Measurements from ENCODE around the gene FAM83F. TPM values are rescaled to one million over a fixed set of nuclear protein-coding genes. Genes with fewer than 3 reads are reported as not detected.
"Not testable (repeated sequence)": the region's sequence is repeated elsewhere in the genome, so short reads cannot be mapped to it uniquely, and the experiment has no call there.

FAM83F gene
- total RNA-seq, 1 experiment from 2014 or later, result 33.1 TPM

DNA sequence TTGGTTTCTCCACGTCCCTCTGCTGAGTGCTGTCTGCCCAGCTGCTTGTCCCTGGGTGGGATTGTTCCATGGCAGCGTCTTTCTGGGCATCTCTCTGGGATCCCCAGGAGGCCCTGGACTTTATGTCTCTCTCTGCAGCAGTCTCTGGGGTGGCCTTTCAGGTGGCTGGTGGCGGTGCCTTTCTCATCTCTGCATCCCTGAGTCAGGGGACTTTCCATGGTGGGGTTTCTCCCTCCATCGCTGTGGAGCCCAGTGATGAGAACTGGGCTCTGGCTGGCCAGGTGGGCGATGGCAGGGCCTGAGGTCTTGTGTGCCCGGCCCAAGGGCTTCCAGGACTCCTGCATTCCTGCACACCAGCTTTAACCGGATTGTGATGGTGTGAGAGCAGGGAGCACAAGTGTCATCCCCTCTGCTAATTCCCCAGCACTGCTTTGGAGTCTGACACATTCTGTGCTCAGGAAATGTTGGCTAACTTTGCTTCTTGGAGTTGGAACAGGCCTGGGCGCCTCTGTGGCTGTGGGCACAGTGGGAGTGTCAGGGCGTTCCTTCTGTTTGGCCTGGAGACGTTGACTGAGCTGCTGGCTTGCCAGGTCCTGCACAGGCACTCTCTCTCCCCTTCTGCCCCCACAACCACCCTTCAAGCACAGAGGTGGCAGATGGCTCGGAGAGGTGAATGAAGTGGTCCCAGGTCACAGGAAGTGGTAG lies 27.9 kb downstream of the FAM83F start:
- Mint-ChIP-seq H3K27me3 (ENCODE audit: insufficient read depth, unreplicated experiment) (no peaks in the 10 kb centered on the region), H3K9me3 (ENCODE audit: unreplicated experiment) (no peaks in the 10 kb centered on the region), H3K27ac (ENCODE audit: low read depth, unreplicated experiment) (peak overlapping the region; percentile 33), H3K36me3 (ENCODE audit: insufficient read depth, unreplicated experiment) (peaks cover 38% of the 10 kb centered on the region), H3K4me3 (ENCODE audit: unreplicated experiment) (no peak overlapping the region), H3K4me1 (ENCODE audit: insufficient read depth, unreplicated experiment) (peaks cover 7% of the 10 kb centered on the region)
- ChIA-PET POLR2A (interaction anchor here (0.6 to 2.0 kb wide), 11 partner anchors 13 to 503 kb away, joined by 3 to 10 read pairs (median 5); partner anchors contain the start of gene ATF4), CTCF (interaction anchor here (1.0 to 22.5 kb wide), 6 partner anchors 13 to 485 kb away, joined by 3 to 471 read pairs (median 57); partner anchors contain the start of gene RPS19BP1)
- DNase-seq (ENCODE audit: unreplicated experiment), result peak; percentile 68
- BruUV-seq (replicated peaks), result no TSS peak
- intact Hi-C loops (cut with micrococcal nuclease), result loop anchor here (2.0 kb wide), 1 partner anchor 90 kb away; no protein-coding TSS in a partner anchor
- TF ChIP-seq, protein P1, sequence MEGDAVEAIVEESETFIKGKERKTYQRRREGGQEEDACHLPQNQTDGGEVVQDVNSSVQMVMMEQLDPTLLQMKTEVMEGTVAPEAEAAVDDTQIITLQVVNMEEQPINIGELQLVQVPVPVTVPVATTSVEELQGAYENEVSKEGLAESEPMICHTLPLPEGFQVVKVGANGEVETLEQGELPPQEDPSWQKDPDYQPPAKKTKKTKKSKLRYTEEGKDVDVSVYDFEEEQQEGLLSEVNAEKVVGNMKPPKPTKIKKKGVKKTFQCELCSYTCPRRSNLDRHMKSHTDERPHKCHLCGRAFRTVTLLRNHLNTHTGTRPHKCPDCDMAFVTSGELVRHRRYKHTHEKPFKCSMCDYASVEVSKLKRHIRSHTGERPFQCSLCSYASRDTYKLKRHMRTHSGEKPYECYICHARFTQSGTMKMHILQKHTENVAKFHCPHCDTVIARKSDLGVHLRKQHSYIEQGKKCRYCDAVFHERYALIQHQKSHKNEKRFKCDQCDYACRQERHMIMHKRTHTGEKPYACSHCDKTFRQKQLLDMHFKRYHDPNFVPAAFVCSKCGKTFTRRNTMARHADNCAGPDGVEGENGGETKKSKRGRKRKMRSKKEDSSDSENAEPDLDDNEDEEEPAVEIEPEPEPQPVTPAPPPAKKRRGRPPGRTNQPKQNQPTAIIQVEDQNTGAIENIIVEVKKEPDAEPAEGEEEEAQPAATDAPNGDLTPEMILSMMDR (IDR thresholded peaks at IDR 0.05; ENCODE audit: unreplicated experiment), result no peak

GRCh38 chr22:40023341-40023841 lies 28.6 kb downstream of the FAM83F start:
- Mint-ChIP-seq H3K27me3 (ENCODE audit: insufficient read depth, unreplicated experiment) (no peaks in the 10 kb centered on the region), H3K4me3 (ENCODE audit: unreplicated experiment) (no peak overlapping the region), H3K36me3 (ENCODE audit: insufficient read depth, unreplicated experiment) (peaks cover 45% of the 10 kb centered on the region), H3K27ac (ENCODE audit: low read depth, unreplicated experiment) (no peak overlapping the region), H3K9me3 (ENCODE audit: unreplicated experiment) (no peaks in the 10 kb centered on the region), H3K4me1 (ENCODE audit: insufficient read depth, unreplicated experiment) (peaks cover 7% of the 10 kb centered on the region)
- CTCF ChIA-PET, result interaction anchor here (0.7 to 22.5 kb wide), 14 partner anchors 13 to 505 kb away, joined by 3 to 471 read pairs (median 9); partner anchors contain the start of genes ADSL and RPS19BP1
- DNase-seq (ENCODE audit: unreplicated experiment), result no peak
- BruUV-seq (replicated peaks), result no TSS peak
- TF ChIP-seq, protein P1 (IDR thresholded peaks at IDR 0.05; ENCODE audit: unreplicated experiment), result no peak
- POLR2A ChIA-PET, result interaction anchor here (0.6 to 2.4 kb wide), 12 partner anchors 12 to 503 kb away, joined by 3 to 11 read pairs (median 8); partner anchors contain the start of gene ATF4
- intact Hi-C loops (cut with micrococcal nuclease), result loop anchor here (2.0 kb wide), 1 partner anchor 91 kb away; no protein-coding TSS in a partner anchor

GRCh38 chr22:40024201-40025061 lies 29.7 kb downstream of the FAM83F start:
- ChIA-PET POLR2A (interaction anchor here (0.6 to 2.4 kb wide), 12 partner anchors 11 to 503 kb away, joined by 3 to 12 read pairs (median 6); partner anchors contain the start of gene RPS19BP1), CTCF (interaction anchor here (0.5 to 22.5 kb wide), 47 partner anchors 8 to 713 kb away, joined by 3 to 471 read pairs (median 4); partner anchors contain the start of genes ADSL, FAM83F, RPS19BP1 and TMA7B)
- Mint-ChIP-seq H3K27ac (ENCODE audit: low read depth, unreplicated experiment) (no peak overlapping the region), H3K9me3 (ENCODE audit: unreplicated experiment) (no peaks in the 10 kb centered on the region), H3K27me3 (ENCODE audit: insufficient read depth, unreplicated experiment) (no peaks in the 10 kb centered on the region), H3K4me3 (ENCODE audit: unreplicated experiment) (no peak overlapping the region), H3K4me1 (ENCODE audit: insufficient read depth, unreplicated experiment) (peaks cover 7% of the 10 kb centered on the region), H3K36me3 (ENCODE audit: insufficient read depth, unreplicated experiment) (peaks cover 37% of the 10 kb centered on the region)
- TF ChIP-seq, protein P1 (IDR thresholded peaks at IDR 0.05; ENCODE audit: unreplicated experiment), result peak; percentile 93
- DNase-seq (ENCODE audit: unreplicated experiment), result peak; percentile 73
- no TSS peak for BruUV-seq (replicated peaks)
- intact Hi-C loops (cut with micrococcal nuclease), result loop anchor here (1.0 to 2.0 kb wide), 3 partner anchors 70 to 490 kb away; no protein-coding TSS in a partner anchor

DNA sequence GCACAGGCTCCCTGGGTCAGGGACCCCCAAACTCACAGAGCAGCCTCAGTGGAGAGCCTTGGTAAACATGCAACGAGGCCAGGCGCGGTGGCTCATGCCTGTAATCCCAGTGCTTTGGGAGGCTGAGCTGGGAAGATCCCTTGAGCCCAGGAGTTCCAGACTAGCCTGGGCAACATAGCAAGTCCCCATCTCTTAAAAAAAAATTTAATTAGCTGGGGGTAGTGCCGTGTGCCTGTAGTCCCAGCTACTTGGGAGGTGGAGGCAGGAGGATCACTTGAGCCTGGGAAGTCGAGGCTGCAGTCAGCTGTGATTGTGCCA lies 30.3 kb downstream of the FAM83F start:
- not testable (repeated sequence) for H3K9me3 Mint-ChIP-seq (ENCODE audit: unreplicated experiment); H3K4me1 Mint-ChIP-seq (ENCODE audit: insufficient read depth, unreplicated experiment); H3K4me3 Mint-ChIP-seq (ENCODE audit: unreplicated experiment); H3K27ac Mint-ChIP-seq (ENCODE audit: low read depth, unreplicated experiment); H3K27me3 Mint-ChIP-seq (ENCODE audit: insufficient read depth, unreplicated experiment); DNase-seq (ENCODE audit: unreplicated experiment); BruUV-seq (replicated peaks)
- intact Hi-C loops (cut with micrococcal nuclease), result loop anchor here (2.0 kb wide), 2 partner anchors 70 to 490 kb away; no protein-coding TSS in a partner anchor
- ChIA-PET CTCF (interaction anchor here (0.7 to 22.5 kb wide), 35 partner anchors 9 to 529 kb away, joined by 3 to 471 read pairs (median 4); partner anchors contain the start of genes ADSL, FAM83F, RPS19BP1 and TMA7B), POLR2A (interaction anchor here (0.7 to 2.4 kb wide), 10 partner anchors 10 to 504 kb away, joined by 3 to 12 read pairs (median 6); partner anchors contain the start of gene RPS19BP1)
- peaks cover 36% of the 10 kb centered on the region for H3K36me3 Mint-ChIP-seq (ENCODE audit: insufficient read depth, unreplicated experiment)

Data from MCF 10A (cell line).